ENCODE results near the gene GSE1.

GSE1 gene

DNA sequence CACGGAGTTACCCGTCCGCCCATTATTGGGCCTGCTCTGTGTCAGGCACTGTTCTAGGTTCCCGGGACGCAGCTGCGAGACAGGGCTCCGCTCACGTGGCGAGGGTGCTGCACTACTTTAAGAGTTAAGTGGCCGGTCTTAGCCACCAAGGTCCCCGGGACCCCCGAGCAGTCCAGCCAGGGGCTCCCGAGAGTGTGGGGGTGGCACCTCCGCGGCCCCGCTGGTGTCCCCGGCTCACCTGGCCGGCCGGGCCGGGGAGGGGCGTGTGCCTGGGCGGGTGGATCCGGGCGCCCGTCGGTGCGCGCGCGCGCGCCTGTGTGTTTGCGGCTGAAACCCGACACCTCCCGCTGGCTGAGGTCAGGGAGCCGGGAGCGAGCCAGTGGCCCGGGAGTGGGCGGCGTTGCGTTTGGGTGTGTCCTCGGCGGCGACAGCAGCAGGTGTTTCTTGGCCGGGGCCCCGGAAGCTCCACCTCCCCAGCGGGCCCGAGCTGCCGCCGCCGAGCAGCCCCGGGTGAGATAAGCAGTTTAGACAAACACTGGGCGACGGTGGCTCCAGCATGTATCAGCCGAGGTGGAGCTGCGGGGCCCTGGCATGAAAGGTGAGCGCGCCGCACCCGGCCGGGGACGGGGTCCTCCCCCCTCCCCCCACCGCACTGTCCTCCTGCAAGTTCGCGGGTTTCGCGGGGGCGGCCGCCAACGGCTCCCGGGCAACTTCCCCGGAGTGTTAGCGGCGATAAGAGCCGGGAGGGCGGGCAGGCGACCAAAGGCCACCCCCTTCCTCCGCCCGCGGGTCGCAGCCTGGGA lies at the start of gene GSE1:
TSS of gene GSE1 (plus strand) at position 522 of the 803 bp plus-strand sequence. CDS start at position 592, 70 bp downstream.
- DNase-seq, result peak; percentile 89

DNA sequence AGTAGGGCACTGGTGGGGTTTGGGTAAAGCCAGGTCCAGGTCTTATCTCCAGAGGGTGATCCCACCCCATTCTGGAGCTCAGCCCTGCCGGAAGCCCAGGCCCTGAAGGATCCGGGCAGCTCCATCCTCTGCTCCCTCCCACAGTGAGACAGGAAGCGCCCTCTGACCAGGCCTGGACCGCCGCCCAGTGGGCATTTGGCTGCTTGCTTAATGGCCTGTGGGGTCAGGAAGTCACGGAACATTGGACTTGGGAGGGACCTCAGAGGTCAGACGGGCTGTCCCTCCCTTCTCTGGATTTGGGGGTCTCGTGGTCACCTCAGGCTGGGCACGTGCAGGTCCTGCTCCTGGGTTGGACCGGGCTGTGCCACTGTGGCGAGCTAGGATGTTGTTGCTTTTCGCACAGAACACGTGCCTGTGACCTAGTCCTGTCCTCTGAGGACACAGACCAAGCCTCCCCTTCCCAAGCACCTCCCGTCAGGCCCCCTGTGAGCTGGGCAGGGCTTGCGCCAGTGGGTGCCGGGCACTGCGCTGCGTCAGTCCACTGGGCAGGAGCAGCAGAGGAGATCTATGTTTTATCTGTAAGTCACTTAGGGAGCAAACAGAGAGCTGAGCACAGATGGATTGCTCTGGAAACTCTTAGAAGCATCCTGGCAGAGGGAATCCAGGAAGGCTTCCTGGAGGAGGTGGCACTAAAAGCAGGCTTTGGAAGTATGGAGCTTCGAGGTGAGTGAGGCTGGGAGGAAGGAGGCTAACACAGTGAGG lies 49.4 kb upstream of the GSE1 start:
- no peak for DNase-seq

DNA sequence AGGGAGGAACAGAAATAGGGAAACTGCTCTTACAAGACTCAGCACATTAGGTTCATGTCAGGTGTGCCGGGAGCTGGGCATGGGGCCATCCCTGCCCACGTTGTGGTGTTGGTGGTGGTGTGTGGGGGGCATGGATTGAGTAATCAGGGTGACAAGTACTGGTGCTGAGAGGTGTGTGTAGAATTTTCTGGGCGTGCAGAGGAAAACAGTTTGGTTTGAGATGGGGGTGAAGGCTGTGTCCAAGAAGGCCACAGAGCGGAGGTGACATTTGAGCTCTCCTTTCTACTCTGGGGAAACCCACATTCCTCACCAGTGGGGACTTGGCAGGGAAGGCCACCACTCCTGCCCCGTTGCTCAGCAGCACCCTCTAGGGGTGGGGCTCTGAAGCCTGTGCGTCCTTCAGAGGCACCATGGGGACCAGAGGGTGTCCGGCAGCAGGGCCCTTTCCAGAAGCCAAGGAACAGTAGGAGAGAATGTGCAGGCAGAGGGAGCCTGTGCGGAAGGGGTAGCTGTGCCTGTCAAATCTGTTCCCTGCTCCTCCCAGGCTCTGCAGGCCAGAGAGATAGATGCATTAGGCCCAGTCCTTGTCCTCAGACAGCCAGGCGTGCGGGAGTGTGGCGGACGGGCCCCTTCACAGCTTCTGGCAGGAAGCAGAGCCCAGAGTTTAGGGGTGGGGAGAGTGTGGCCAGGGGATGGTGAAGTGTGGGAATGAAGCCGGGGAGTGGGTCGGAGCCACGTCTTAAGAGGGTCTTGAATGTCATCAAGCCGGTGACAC lies 48.7 kb upstream of the GSE1 start:
- peak; percentile 36 for DNase-seq

DNA sequence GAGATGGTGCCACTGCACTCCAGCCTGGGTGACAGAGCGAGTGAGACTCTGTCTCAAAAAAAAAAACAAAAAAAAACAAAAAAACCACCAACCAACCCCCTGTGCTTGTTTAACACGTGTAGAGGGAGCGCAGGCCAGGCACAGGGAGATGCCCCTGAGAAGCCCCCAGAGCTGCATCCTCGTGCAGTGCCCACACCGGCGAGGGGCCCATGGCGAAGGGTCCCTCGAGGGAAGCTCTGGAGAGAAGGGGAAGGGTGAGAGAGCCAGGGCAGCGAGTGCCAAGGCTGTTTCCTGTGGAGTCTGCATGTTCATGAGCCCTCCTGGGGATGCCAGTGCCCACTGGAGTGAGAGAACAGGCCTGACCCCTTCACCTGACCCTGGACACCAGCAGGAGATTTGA lies 47.8 kb upstream of the GSE1 start:
- DNase-seq, result no peak

DNA sequence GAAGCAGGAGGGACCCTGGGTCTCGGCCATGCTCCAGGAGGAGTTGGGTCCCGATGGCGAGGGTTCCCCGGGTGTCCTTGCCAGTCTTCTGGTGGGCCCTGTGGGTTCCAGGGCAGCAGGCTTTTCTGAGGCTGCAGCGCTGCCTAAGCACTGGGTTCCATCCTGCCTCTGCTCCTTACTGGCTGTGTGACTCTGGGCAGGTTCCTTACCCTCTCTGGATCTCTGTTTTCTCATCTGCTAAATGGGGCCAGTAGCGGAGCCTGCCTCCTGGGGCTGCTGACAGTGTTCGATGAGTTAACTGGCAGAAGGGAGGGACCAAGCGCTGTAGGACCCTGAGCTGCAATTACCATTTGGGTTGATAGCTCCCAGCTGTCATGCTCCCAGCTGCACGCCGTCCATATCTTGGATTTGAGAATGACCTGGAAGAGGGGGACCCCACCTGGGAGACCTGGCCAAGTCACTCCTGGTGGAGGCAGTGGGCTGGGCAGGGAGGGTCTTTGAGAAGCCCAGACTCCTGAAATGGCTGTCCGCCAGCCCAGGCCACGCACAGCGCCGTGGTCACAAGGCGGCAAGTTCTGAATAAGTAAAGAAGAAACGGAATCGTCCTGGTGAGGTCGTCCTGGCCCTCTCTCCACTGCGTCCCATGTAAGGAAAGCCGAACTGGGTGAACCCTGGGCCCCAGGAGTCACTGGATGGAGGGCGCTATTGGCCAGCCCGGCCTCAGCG lies 47.2 kb upstream of the GSE1 start:
- DNase-seq, result no peak

DNA sequence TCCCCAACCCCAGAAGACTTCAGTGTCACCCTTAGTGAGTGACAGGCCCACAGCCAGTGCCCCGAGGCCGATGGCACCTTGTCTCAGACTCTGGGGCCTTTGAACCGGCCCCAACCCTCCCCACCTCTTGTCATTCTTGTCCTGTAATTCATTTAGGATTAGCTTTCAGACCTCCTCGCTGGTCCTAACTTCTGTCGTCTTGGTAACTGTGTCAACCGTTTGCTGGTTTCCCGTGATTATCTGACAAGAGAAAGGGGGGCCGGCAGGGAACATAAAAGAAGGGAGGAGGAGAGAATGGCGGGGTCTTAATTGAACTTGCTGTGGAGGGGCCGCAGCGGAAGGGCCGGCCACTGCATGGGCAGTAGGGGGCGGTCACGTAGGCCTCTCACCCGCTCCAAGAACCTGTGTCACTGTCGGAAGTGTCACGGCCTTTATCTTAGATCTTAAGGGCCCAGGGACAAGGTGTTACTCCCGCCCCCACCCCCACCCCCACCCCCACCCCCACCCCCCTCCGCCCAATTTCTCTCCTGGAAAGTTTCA lies 46.5 kb upstream of the GSE1 start:
- no peak for DNase-seq

DNA sequence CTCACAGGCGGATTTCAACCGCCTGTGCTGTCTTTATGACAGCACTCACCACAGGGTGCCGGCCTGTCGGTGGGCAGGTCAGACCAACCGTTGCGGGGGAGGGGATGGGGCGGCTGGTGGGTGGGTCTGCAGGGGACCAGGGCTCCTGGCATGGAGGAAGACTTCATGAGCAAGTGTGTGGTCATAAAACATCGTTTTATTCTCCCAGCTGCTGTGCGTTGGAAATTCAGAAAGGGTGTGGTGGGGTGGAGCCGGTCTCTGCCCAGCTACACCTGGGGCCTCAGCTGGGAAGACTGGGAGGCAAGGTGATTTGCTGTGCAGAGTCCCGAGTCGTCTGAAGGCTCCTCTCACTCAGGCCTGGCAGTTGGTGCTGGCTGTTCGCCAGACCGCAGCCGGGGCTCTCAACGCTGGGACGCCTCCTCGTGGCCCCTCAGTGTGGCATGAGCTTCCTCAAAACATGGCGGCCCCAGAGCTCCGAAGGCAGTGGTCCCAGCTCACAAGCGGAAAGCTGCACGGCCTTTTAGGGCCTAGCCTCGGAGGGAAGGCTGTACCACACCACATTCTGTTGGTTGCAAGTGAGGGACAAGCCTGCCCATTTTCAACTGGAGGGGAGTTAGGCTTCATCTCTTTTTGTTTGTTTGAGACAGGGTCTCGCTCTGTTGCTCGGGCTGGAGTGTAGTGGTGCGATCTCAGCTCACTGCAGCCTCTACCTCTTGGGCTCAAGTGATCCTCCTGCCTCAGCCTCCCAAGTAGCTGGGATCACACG lies 45.8 kb upstream of the GSE1 start:
- DNase-seq, result no peak

DNA sequence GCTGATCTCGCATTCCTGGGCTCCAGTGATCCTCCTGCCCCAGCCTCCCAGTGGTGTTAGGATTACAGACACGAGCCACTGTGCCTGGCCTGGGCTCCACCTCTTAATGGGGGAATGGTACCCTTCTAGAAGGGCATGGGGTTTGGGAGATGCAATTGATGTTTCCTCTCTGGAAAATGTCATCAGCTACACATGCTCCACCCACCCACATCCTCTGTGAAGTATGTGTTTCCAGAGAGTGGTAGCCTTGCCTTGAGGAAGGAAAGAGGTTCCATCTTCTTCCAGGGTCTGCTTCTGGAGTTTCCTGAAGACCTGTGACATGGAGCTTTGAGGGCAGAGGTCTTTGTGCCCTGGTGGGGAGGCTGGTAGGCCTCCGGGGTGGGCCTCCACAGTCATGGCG lies 45.2 kb upstream of the GSE1 start:
- no peak for DNase-seq

DNA sequence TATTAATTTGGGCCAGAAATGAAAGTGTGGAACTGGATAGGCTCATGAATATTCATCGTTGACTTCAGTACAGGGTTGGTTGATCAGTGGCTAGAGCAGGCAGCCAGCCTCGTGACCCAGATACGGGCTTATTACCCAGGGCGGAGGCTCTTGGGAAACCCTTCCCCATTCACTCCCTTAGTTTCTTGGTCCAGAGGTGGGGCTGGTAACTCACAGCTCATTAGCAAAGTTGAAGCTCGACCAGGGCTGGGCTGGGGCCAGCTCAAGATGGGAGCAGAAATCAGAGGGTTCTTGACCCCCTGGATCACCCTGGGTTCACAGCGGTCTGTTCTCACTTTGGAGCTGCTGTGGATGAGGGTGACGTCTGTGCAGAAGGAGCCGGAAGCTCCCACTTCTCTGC lies 44.6 kb upstream of the GSE1 start:
- no peak for DNase-seq

DNA sequence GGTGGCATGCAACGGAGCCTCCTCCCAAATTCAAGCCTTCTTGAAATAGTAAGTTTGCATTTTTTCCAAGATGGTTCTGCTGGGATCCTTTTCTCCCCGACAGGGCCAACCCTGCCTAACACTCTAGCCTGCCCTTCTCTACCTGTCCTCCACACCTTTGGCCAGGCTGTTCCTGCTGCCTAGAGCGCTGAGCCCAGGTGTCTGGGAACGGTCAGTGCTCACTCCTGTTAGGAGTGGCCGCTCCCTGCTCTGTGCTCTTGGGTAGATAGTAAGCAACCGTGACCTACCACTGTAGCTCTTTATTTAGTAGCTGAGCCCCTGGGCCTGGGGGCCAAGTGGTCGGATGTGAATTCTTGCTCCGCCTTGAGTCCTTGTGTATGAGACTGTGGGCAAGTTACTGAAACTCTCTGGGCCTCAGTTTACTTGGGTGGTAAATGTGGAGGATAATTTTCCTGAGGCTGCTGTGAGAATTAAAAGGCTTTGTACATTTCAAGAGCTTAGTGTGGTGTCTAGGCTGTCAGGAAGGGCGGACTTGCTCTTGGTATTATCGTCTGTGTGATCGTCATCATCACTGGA lies 44.0 kb upstream of the GSE1 start:
- DNase-seq, result no peak

DNA sequence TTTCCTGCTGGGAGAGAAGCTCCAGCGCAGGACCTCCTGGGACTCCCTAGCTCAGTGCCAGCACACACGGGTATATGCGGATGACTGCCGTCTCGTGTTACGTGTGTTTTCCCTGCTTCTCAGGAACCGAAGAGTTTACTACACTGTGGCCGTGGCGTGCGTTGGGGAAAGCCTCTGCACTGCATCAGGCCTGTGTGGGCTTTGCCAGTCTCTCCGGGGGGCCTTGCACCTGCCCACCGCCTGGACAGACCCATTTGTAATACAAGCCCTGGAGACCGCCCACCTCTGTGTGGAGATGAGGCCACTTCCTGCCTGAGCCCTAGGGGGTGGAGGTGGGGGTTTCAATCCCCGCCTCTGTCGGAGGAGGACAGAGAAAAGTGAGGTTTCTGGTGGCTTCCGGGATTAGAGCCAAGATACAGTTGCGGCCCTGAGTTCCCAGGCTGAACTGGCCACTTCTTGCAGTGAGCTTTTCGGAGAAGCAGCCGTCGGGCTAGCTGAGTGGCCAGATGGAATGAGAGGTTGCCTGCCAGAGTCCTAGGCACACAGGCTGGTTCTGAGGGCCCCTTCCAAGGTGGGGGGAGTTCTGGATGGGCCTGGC lies 43.4 kb upstream of the GSE1 start:
- peak; percentile 95 for DNase-seq

DNA sequence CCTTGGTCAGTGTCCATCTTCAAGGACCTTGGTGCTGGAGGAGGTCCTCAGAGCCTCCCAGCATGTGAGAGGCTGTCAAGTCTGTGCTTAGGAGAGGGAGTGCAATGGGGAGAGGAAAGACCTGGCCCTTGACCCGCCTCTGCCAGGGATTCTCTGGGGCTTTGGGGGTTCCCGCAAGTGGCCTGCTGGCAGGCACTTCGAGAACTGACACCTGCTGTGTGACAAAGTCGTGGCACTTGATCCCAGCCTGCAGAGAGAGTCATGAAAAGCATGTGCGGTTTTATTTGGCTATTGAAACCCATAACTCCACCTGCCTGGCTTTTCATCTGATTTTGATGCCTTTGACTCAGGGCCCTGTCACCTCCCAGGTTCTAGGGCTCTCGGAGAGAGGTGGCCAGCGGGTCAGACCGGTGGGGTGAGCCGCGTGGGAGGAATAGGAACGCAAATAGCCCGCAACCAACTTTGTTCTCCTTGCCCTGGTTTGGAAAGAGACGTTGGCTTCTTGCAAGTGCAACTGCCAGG lies 42.8 kb upstream of the GSE1 start:
- DNase-seq, result no peak

DNA sequence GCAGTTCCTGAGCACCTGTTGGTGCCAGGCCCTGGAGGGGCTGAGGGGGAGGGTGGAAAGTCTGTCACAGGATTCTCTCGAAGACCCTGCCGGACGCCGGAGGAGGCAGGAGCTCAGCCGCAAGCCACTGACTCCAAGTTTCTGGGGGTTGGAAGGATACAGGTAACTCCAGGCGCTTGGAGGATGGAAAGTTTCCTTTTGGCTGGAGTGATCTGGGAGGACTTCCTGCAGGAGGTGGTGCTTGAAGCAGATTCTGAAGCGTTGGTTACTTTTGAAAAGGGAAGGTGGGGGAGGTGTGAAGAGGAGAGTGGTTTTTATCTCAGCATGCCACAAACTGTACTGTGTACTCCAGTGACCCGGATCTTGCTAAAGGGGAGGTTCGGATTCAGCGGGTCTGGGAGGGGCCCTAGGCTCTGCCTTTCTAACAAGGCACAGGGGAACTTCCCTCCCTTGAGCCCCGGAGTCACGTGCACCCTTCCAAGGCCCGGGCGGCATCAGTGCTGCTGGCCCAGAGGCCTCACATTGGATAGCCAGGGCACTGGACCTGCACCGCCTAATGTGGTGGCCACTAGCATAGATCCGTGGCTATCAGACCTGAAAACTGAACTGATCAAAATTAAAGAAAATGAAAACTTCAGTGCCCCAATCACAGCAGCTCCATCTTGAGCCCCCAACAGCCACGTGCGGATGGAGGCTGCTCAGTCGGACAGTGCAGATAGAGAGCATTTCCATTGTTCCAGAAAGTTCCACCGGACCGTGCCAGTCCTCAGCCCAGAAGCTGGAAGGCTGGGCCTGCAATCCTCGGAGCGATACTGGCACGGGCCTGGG lies 42.2 kb upstream of the GSE1 start:
- DNase-seq, result peak; percentile 99

DNA sequence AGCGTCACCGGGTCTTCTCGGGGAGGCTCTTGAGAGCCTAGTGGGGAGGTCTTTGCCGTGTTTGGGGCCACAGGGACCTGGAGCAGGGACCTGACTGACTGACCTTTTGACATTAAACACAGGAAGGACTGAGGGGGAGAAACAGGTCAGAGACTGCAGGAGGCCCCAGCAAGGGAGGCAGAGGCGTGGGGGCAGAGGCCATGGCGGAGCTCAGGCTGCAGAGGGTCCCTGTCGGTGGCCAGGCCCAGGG lies 41.6 kb upstream of the GSE1 start:
- no peak for DNase-seq

DNA sequence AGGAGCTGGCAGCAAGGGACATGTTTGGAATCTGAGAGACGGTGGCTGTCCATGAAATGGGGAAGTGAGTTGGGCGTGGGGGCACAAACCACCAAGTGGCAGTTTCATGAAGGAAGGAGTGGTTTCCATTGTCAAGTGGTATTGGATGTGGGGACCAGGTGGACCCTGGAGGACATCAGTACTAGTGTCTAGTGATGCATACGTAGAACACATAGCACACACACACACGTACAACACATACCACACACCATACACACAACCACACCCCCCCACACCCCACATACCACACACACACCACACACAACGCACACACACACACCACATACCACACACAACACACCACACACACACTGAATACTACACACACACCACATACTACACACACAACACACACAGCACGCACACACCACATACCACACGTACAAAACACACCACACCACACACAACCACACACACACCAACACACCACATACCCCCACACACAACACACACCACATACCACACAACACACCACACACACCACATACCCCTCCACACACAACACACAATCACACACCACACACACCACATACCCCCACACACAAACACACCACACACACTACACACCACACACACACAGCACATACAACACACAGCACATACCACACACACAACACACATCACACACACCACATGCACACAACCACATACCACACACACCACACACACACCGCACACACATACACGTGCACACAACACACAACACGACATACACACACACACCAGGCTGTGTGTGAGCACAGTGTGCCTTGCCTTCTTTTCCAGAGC lies 41.1 kb upstream of the GSE1 start:
- peak; percentile 99 for DNase-seq

DNA sequence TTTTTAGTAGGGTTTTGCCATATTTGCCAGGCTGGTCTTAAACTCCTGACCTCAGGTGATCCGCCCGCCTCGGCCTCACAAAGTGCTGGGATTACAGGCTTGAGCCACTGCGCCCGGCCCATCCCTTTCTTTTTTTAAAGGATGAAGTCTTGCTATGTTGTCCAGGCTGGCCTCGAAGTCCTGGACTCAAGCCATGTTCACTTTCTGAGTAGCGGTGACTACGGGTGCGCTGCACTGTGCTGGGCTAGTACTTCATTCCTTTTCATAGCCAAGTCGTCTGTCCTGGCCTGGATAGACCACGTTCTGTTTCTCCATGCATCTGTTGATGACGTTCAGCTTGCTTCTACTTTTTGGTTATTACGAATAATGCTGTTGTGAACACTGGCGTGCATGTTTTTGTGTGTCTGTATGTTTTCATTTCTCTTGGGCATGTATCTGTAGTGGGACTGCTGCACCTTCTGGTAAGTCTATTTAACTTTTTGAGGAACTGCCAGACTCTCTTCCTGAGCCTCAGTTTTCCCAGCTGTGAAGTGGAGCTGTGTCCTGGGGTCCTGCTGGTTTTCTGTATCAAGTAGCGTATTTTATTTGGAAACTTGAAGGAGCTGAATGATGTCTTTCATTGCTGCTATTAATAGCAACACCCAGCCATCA lies 40.0 kb upstream of the GSE1 start:
- peak; percentile 22 for DNase-seq

DNA sequence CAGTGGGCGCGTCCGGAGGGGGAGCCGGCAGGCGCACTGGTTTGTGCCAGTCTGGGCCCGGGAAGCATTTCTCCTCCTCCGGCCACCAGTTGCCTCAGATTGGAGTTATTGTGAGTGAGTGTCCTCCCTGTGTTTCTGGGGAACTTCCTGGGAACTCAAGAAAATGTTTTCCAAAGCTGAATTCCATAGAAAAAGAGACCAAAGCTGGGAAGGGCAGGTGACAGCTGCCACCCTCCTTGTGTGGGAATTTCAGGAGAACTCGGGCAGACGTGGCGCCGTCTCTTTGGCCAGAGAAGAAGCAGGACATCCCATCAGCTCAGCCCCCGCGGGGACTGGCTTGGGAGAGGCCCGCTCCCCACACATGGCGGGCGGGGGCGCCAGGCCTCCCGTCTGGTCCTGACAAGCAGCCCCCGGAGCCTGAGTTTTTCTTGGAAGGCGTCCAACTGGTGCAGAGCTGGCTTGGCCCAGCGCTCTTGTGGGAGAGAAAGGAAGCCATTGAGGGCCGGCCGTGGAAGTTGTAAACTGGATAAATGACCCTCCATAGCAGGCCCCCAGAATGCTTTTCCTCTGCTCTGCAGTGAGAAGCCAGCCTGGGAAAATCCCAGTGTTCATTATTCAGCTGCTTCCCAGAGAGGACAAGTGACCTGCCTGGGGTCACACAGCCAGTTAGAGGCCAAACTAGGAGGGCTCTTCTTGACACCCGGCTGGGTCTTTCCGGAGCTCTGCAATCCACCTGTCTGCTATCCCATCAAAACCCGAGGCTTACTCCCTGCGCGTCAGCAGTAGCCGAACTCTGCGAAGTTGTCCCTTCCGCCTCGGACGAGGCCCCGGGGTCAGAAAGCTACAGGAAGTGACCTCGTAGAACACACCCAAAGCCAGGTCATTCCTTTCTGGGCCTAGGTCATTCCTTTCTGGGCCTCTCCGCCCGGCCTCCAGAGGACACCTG lies 39.2 kb upstream of the GSE1 start:
- DNase-seq, result peak; percentile 17

Measured in MV-4-11 (cell line).